H1 (cell line): Measurements from ENCODE around the gene WASHC4. TPM values are rescaled to one million over a fixed set of nuclear protein-coding genes. Genes with fewer than 3 reads are reported as not detected.

ENCODE experiments used
- CHD7 ChIP-seq: fragments of 300-600 bp; sonication (generic); IDR thresholded peaks from 2 replicates; pipeline ENCODE4 v1.7.1; 2012; ENCODE audit warnings: low read length, moderate library complexity, mild to moderate bottlenecking, inconsistent platforms; ENCODE audit not compliant: insufficient replicate concordance
- CTCF ChIP-seq, 3 experiments: IDR thresholded peaks; 1 replicate in 2 of 3; 2 replicates in 1 of 3; pipeline versions ENCODE4 v1.5.1 to v1.6.1; 2011; ENCODE audit warnings: low read length in 3 of 3, mild to moderate bottlenecking in 3 of 3, inconsistent platforms in 2 of 3, low read depth in 1 of 3, moderate library complexity in 1 of 3; ENCODE audit not compliant: insufficient read depth in 1 of 3; ENCODE audit errors: control extremely low read depth in 1 of 3
- GTF2F1 ChIP-seq: IDR thresholded peaks from 2 replicates; pipeline ENCODE4 v1.6.1; 2012; ENCODE audit warnings: low read depth, low read length, improper control_type of control experiment, borderline replicate concordance
- JUN ChIP-seq: IDR thresholded peaks from 2 replicates; pipeline ENCODE4 v1.6.1; 2011; ENCODE audit warnings: low read depth, mild to moderate bottlenecking, improper control_type of control experiment, low read length
- TBP ChIP-seq: IDR thresholded peaks from 2 replicates; pipeline ENCODE4 v1.6.1; 2011; ENCODE audit warnings: low read depth, low read length, improper control_type of control experiment
- polyA plus RNA-seq, 7 experiments: library from polyadenylated mRNA; depleted of rRNA in 3 of 7; stranded (reverse) in 5 of 7; unstranded in 2 of 7; fragments of >200 nt in 5 of 7; fragments of 200-250 nt in 2 of 7; gene quantifications; 1 replicate in 5 of 7; 2 replicates in 1 of 7; 4 replicates in 1 of 7; pipeline versions ENCODE4 v1.2.1 to v1.2.3, GENCODE V29; 2011 to 2013; ENCODE audit warnings: missing spikeins in 2 of 7, mixed read lengths in 2 of 7
- total RNA-seq: library from RNA; stranded (reverse); fragmentation: NEBNext Ultra II Directional; extraction: Animal tissue kit (Norgen Biotek cat#: 25700); gene quantifications from 2 replicates; pipeline ENCODE4 v1.2.1, GENCODE V29; 2021

The WASHC4 gene
- total and polyA plus RNA-seq, 2 of the 8 experiments (the other 6 are each of a cell fraction or from before 2014, with no cell fraction given), result 13.0 to 38.5 TPM

DNA sequence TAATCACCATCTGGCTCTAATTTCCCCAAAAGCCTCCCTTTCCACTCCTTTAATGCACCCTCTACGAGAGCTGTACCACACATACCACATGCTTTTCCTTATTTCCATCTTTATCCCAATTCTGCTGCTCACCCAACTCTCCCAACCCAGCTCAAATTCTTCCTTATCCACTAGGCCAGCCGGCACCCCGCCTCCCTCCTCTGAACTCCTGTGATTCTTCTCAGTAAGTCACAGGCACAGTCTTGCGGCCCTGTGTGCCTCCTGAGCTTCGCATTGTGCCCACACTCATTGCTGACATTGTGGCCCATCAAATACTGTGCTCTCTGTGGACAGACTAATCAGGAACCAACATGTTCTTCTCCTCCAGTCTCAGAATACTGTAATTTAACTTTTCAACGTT lies 83.0 kb downstream of the WASHC4 start (continued):
- TF ChIP-seq CHD7 (no peak), TBP (no peak), JUN (no peak), GTF2F1 (no peak), CTCF (IDR thresholded peaks at IDR 0.05; ENCODE audit: control extremely low read depth in 1 of 3, insufficient read depth in 1 of 3, low read depth in 1 of 3, low read length in 3 of 3) (no peak)
